Measurements from ENCODE around the gene NANOGP8.

DNA sequence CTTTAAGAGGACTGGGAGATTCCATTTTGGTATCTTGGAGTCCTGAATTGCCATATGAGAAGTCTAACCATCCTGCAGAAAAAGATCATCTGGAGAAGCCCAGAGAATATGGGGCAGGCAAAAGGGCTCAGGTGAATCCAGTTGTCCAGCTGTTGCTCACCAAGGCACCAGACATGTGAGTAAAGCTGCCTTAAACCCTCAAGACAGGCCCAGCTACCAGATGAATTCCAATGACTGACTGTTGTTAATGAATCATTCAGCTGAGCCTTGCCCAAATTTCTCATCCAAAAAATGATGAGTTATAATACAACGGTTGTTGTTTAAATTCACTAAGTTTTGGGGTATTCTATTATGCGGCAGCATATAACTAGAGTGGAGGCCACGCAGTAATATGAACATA lies 22.0 kb upstream of the NANOGP8 start:
- TF ChIP-seq RAD21 (IDR thresholded peaks at IDR 0.05) (no peak), GABPA (IDR thresholded peaks at IDR 0.05 in 1 of 2, conservative IDR thresholded peaks at IDR 0.05 in 1 of 2) (no peak), SP1 (IDR thresholded peaks at IDR 0.05) (no peak), YY1 (IDR thresholded peaks at IDR 0.05) (no peak), JUND (IDR thresholded peaks at IDR 0.05) (no peak), NR2F2 (IDR thresholded peaks at IDR 0.05) (no peak), RXRA (IDR thresholded peaks at IDR 0.05) (no peak), TAF1 (conservative IDR thresholded peaks at IDR 0.05) (no peak)
- TF ChIP-seq, protein P1, sequence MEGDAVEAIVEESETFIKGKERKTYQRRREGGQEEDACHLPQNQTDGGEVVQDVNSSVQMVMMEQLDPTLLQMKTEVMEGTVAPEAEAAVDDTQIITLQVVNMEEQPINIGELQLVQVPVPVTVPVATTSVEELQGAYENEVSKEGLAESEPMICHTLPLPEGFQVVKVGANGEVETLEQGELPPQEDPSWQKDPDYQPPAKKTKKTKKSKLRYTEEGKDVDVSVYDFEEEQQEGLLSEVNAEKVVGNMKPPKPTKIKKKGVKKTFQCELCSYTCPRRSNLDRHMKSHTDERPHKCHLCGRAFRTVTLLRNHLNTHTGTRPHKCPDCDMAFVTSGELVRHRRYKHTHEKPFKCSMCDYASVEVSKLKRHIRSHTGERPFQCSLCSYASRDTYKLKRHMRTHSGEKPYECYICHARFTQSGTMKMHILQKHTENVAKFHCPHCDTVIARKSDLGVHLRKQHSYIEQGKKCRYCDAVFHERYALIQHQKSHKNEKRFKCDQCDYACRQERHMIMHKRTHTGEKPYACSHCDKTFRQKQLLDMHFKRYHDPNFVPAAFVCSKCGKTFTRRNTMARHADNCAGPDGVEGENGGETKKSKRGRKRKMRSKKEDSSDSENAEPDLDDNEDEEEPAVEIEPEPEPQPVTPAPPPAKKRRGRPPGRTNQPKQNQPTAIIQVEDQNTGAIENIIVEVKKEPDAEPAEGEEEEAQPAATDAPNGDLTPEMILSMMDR (IDR thresholded peaks at IDR 0.05; ENCODE audit: low read depth, low read length, missing input control) = no peak
- TF ChIP-seq, protein P2, sequence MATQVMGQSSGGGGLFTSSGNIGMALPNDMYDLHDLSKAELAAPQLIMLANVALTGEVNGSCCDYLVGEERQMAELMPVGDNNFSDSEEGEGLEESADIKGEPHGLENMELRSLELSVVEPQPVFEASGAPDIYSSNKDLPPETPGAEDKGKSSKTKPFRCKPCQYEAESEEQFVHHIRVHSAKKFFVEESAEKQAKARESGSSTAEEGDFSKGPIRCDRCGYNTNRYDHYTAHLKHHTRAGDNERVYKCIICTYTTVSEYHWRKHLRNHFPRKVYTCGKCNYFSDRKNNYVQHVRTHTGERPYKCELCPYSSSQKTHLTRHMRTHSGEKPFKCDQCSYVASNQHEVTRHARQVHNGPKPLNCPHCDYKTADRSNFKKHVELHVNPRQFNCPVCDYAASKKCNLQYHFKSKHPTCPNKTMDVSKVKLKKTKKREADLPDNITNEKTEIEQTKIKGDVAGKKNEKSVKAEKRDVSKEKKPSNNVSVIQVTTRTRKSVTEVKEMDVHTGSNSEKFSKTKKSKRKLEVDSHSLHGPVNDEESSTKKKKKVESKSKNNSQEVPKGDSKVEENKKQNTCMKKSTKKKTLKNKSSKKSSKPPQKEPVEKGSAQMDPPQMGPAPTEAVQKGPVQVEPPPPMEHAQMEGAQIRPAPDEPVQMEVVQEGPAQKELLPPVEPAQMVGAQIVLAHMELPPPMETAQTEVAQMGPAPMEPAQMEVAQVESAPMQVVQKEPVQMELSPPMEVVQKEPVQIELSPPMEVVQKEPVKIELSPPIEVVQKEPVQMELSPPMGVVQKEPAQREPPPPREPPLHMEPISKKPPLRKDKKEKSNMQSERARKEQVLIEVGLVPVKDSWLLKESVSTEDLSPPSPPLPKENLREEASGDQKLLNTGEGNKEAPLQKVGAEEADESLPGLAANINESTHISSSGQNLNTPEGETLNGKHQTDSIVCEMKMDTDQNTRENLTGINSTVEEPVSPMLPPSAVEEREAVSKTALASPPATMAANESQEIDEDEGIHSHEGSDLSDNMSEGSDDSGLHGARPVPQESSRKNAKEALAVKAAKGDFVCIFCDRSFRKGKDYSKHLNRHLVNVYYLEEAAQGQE (IDR thresholded peaks at IDR 0.05) = no peak
